Upper lobe of left lung (tissue), 6 donors: ENCODE results near the gene VPS13A. TPM values are rescaled to one million over a fixed set of nuclear protein-coding genes. Genes with fewer than 3 reads are reported as not detected.

Experiments
- ATAC-seq, 2 donors: fragments of 200-7000 bp; cut with Tn5 transposase; one replicate each; pipeline ENCODE4 v1.9.1; 2022; ENCODE audit warnings: mild to moderate bottlenecking in 2 of 2, moderate library complexity in 2 of 2; ENCODE audit not compliant: low FRiP score in 2 of 2
- DNase-seq, 2 donors: peaks; one replicate each; pipeline ENCODE4 v3.0.0-alpha.2; 2019 to 2020
- H3K27ac ChIP-seq, 4 donors: fragments of 200-600 bp; sonication (generic); one replicate each; pipeline ENCODE4 v1.5.1; 2016 to 2019
- H3K27me3 ChIP-seq, 4 donors: fragments of 200-600 bp; sonication (generic); one replicate each; pipeline ENCODE4 v1.5.1; 2017 to 2019
- H3K36me3 ChIP-seq, 4 donors: fragments of 200-600 bp; sonication (generic); one replicate each; pipeline ENCODE4 v1.5.1; 2016 to 2019
- H3K4me1 ChIP-seq, 4 donors: fragments of 200-600 bp; sonication (generic); one replicate each; pipeline ENCODE4 v1.5.1; 2018 to 2019
- H3K4me3 ChIP-seq, 4 donors: fragments of 200-600 bp; sonication (generic); one replicate each; pipeline ENCODE4 v1.5.1; 2017 to 2019; ENCODE audit warnings: mild to moderate bottlenecking in 2 of 4, moderate library complexity in 1 of 4
- H3K9me3 ChIP-seq, 4 donors: fragments of 200-600 bp; sonication (generic); one replicate each; pipeline ENCODE4 v1.5.1; 2018 to 2019
- EP300 ChIP-seq, 4 donors: sonication (generic); formaldehyde crosslinking; IDR thresholded peaks; one replicate each; pipeline ENCODE4 v1.5.1; 2017; ENCODE audit warnings: antibody characterized with exemption in 4 of 4, control low read depth in 2 of 4
- POLR2A ChIP-seq, 4 donors: fragments of 450-650 bp; IDR thresholded peaks; one replicate each; pipeline ENCODE4 v1.5.1; 2016 to 2017; ENCODE audit warnings: antibody characterized with exemption in 4 of 4, mild to moderate bottlenecking in 2 of 4
- POLR2AphosphoS5 ChIP-seq, 2 donors: sonication (generic); formaldehyde crosslinking; IDR thresholded peaks; one replicate each; pipeline ENCODE4 v1.5.1; 2017; ENCODE audit warnings: antibody characterized with exemption in 2 of 2
- WGBS, 2 donors: methylation state at CpG; one replicate each; pipeline ENCODE4 v1.1.5; 2017 to 2018; 5-methylcytosine and 5-hydroxymethylcytosine counted together
- total RNA-seq, 6 donors: library from RNA; depleted of rRNA in 4 of 6; stranded (reverse); fragments of >200 nt in 4 of 6; gene quantifications; one replicate each; pipeline versions ENCODE4 v1.1.0 to v1.2.1, GENCODE V29; 2016 to 2021
- TF ChIP-seq, protein P1 (sequence below), 6 experiments: fragments of 450-650 bp in 4 of 6; fragments of 200-600 bp in 2 of 6; sonication (generic) in 2 of 6; IDR thresholded peaks; one replicate each; pipeline ENCODE4 v1.5.1; 2016 to 2019; ENCODE audit warnings: antibody characterized with exemption in 6 of 6
- donor health status: DM: no; HTN: no; CAD: no; lungs with moderate emphysema.
- donor health status: DM: no; HTN: yes; CAD: no; lungs with severe emphysema.

The VPS13A gene
- total RNA-seq, 6 donors from 2014 or later: 21.6 to 90.0 (median 31.4) TPM

DNA sequence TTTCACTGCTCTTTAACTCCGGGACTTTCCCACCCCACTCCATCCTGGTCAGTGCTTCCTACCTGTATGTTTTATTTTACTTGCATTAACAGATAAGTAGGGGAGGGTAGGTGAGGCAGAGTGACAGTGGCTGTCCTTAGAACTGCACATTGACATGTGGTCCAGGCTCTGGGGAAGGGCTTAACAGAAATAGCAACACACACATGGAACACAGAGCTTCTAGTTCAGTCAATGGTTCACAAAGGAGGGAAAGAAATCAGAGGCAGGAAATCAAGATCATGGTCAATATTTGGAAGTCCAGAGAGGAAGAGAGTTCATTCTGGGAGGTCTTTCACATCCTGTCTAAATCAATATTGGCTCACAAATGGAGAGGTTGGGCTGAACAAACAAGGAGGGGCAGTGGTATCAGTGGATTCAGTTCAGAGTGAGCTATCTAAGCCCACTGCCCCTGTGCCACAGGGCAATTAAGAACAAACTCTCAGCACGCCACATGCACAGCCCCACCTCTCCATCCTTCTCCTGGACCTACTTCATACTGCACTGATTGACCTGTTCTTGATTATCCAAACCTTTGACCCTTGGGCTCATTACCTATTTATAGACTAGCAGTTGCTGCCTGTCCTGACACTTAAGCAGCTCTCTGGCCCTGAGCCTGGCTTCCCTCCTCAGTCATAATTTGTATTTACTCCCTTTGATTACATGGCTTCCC, 6.2 kb upstream of the VPS13A start:
- no peak for ATAC-seq
- 90 to 98% methylated on average over 2 of the region's 2 CpGs for WGBS, 2 donors
- no peak for TF ChIP-seq POLR2A (IDR thresholded peaks at IDR 0.05)
- TF ChIP-seq, protein P1, sequence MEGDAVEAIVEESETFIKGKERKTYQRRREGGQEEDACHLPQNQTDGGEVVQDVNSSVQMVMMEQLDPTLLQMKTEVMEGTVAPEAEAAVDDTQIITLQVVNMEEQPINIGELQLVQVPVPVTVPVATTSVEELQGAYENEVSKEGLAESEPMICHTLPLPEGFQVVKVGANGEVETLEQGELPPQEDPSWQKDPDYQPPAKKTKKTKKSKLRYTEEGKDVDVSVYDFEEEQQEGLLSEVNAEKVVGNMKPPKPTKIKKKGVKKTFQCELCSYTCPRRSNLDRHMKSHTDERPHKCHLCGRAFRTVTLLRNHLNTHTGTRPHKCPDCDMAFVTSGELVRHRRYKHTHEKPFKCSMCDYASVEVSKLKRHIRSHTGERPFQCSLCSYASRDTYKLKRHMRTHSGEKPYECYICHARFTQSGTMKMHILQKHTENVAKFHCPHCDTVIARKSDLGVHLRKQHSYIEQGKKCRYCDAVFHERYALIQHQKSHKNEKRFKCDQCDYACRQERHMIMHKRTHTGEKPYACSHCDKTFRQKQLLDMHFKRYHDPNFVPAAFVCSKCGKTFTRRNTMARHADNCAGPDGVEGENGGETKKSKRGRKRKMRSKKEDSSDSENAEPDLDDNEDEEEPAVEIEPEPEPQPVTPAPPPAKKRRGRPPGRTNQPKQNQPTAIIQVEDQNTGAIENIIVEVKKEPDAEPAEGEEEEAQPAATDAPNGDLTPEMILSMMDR (IDR thresholded peaks at IDR 0.05): no peak
- TF ChIP-seq EP300 (IDR thresholded peaks at IDR 0.05): no peak
- TF ChIP-seq POLR2AphosphoS5 (IDR thresholded peaks at IDR 0.05): no peak
- H3K4me1 ChIP-seq: peaks cover 0 to 5% (median under 1%) of the 10 kb centered on the region in 4 donors
- no peaks in the 10 kb centered on the region for H3K9me3 ChIP-seq
- H3K27ac ChIP-seq: no peak overlapping the region
- no peak overlapping the region for H3K4me3 ChIP-seq
- no peaks in the 10 kb centered on the region for H3K27me3 ChIP-seq
- DNase-seq: no peak
- H3K36me3 ChIP-seq: no peaks in the 10 kb centered on the region

GRCh38 chr9:77175151-77175550, 2.2 kb upstream of the VPS13A start:
- DNase-seq (no peak), ATAC-seq (no peak)
- H3K9me3 ChIP-seq: no peaks in the 10 kb centered on the region
- H3K4me1 ChIP-seq: peaks cover 8 to 22% (median 15%) of the 10 kb centered on the region in 4 donors
- H3K4me3 ChIP-seq: no peak overlapping the region
- H3K36me3 ChIP-seq: no peaks in the 10 kb centered on the region
- TF ChIP-seq, protein P1 (IDR thresholded peaks at IDR 0.05): no peak
- H3K27ac ChIP-seq: no peak overlapping the region
- WGBS, 2 donors: 61 to 75% methylated on average over 2 of the region's 2 CpGs
- H3K27me3 ChIP-seq: no peaks in the 10 kb centered on the region

- ATAC-seq (no peak), DNase-seq (no peak)
- Histone ChIP-seq H3K36me3 (no peaks in the 10 kb centered on the region), H3K27ac (no peak overlapping the region), H3K9me3 (no peaks in the 10 kb centered on the region), H3K4me1 (peaks cover 8 to 26% (median 15%) of the 10 kb centered on the region in 4 donors), H3K27me3 (no peaks in the 10 kb centered on the region), H3K4me3 (no peak overlapping the region)
- TF ChIP-seq, protein P1 (IDR thresholded peaks at IDR 0.05): no peak
- no peak for TF ChIP-seq POLR2A (IDR thresholded peaks at IDR 0.05)
- TF ChIP-seq POLR2AphosphoS5 (IDR thresholded peaks at IDR 0.05): no peak
- no peak for TF ChIP-seq EP300 (IDR thresholded peaks at IDR 0.05)
- 57 to 64% methylated on average over 4 of the region's 4 CpGs for WGBS, 2 donors
Observed at GRCh38 chr9:77176106-77176505, 1.2 kb upstream of the VPS13A start.

GRCh38 chr9:77176686-77177142, 620 bp upstream of the VPS13A start:
- ATAC-seq: no peak
- WGBS, 2 donors: 1 to 3% methylated on average over 7 to 10 of the region's 10 CpGs
- TF ChIP-seq, protein P1 (IDR thresholded peaks at IDR 0.05): no peak
- TF ChIP-seq EP300 (IDR thresholded peaks at IDR 0.05) (no peak), POLR2AphosphoS5 (IDR thresholded peaks at IDR 0.05) (no peak), POLR2A (IDR thresholded peaks at IDR 0.05) (no peak)

More at GRCh38 chr9:77176686-77177142, 620 bp upstream of the VPS13A start:
- no peak for DNase-seq
- no peaks in the 10 kb centered on the region for H3K36me3 ChIP-seq
- peak overlapping the region; percentile 75 to 97 (median 86) for H3K4me3 ChIP-seq
- no peaks in the 10 kb centered on the region for H3K27me3 ChIP-seq
- H3K4me1 ChIP-seq: peaks cover 8 to 26% (median 15%) of the 10 kb centered on the region in 4 donors
- no peaks in the 10 kb centered on the region for H3K9me3 ChIP-seq
- H3K27ac ChIP-seq: peak overlapping the region; percentile 85 to 89 (median 88)
